ENCODE measurements around the gene OSBPL8.

DNA sequence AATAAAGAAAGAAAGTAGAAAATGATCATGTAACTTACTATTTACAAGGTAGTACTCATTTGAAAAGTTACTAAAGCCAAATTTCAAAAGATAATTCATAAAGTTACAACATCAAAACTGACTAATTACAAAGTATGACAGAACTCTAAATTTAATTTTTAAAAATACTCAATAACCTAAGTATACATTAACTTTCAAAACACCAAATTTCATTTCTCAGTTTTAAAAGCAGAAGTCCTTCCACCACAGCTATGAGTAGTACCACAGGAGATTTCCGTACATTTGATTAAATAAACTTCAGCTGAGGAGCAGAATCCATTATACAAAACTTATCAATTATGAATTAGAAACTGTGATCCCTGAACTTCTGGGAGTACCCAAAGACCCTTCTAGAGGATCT, 110.6 kb downstream of the OSBPL8 start:
- TF ChIP-seq BRCA1 (IDR thresholded peaks at IDR 0.05; ENCODE audit: low read depth, low read length) (no peak), ZNF274 (IDR thresholded peaks at IDR 0.05; ENCODE audit: borderline replicate concordance, extremely low read depth, low read length) (no peak), RNF2 (IDR thresholded peaks at IDR 0.05; ENCODE audit: borderline replicate concordance, low read depth, low read length, missing control alignments, poor library complexity, severe bottlenecking) (no peak), POLR2A (IDR thresholded peaks at IDR 0.05; ENCODE audit: control extremely low read depth in 1 of 2, low read depth in 2 of 2, low read length in 2 of 2) (no peak)
- TF ChIP-seq, protein P1, sequence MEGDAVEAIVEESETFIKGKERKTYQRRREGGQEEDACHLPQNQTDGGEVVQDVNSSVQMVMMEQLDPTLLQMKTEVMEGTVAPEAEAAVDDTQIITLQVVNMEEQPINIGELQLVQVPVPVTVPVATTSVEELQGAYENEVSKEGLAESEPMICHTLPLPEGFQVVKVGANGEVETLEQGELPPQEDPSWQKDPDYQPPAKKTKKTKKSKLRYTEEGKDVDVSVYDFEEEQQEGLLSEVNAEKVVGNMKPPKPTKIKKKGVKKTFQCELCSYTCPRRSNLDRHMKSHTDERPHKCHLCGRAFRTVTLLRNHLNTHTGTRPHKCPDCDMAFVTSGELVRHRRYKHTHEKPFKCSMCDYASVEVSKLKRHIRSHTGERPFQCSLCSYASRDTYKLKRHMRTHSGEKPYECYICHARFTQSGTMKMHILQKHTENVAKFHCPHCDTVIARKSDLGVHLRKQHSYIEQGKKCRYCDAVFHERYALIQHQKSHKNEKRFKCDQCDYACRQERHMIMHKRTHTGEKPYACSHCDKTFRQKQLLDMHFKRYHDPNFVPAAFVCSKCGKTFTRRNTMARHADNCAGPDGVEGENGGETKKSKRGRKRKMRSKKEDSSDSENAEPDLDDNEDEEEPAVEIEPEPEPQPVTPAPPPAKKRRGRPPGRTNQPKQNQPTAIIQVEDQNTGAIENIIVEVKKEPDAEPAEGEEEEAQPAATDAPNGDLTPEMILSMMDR (IDR thresholded peaks at IDR 0.05; ENCODE audit: control extremely low read depth in 1 of 3, insufficient read depth in 1 of 3, low read depth in 1 of 3, low read length in 3 of 3), result no peak

Data from H1 (cell line).